MM.1S (cell line): ENCODE data around the gene HMOX2.

ENCODE experiments used
- DNase-seq: peaks from one replicate; pipeline ENCODE4 v3.0.0-alpha.2; 2015
- H2AFZ ChIP-seq: fragments of 300-600 bp; sonication (generic); 2 replicates; pipeline ENCODE4 v1.6.0; 2016; ENCODE audit warnings: antibody characterized with exemption, low read length
- H3F3A ChIP-seq: fragments of 300-600 bp; sonication (generic); 2 replicates; pipeline ENCODE4 v1.6.1; 2016; ENCODE audit warnings: mild to moderate bottlenecking, antibody characterized with exemption, low read length, moderate library complexity, mixed read lengths; ENCODE audit not compliant: insufficient read depth
- H3K27ac ChIP-seq: fragments of 300-600 bp; sonication (generic); 2 replicates; pipeline ENCODE4 v1.5.1; 2016; ENCODE audit warnings: mild to moderate bottlenecking, low read length
- H3K27me3 ChIP-seq: fragments of 300-600 bp; sonication (generic); replicated peaks from 2 replicates; pipeline ENCODE4 v1.6.0; 2016; ENCODE audit warnings: low read length; ENCODE audit not compliant: insufficient read depth
- H3K36me3 ChIP-seq: fragments of 300-600 bp; sonication (generic); replicated peaks from 2 replicates; pipeline ENCODE4 v1.6.1; 2016; ENCODE audit warnings: mild to moderate bottlenecking, low read length, mixed read lengths; ENCODE audit not compliant: insufficient read depth
- H3K4me1 ChIP-seq: fragments of 300-600 bp; sonication (generic); 2 replicates; pipeline ENCODE4 v1.6.1; 2016; ENCODE audit warnings: low read length, mixed read lengths
- H3K4me2 ChIP-seq: fragments of 300-600 bp; sonication (generic); 2 replicates; pipeline ENCODE4 v1.6.0; 2016; ENCODE audit warnings: low read depth, low read length
- H3K4me3 ChIP-seq: fragments of 300-600 bp; sonication (generic); 2 replicates; pipeline ENCODE4 v1.5.1; 2016; ENCODE audit warnings: low read length, mixed read lengths
- H3K79me2 ChIP-seq: fragments of 300-600 bp; sonication (generic); 2 replicates; pipeline ENCODE4 v1.6.1; 2016; ENCODE audit warnings: mixed run types, low read length, mixed read lengths
- H3K9ac ChIP-seq: fragments of 300-600 bp; sonication (generic); 2 replicates; pipeline ENCODE4 v1.6.1; 2016; ENCODE audit warnings: low read length, mixed read lengths
- H3K9me2 ChIP-seq: fragments of 300-600 bp; sonication (generic); replicated peaks from 2 replicates; pipeline ENCODE4 v1.6.1; 2016; ENCODE audit warnings: mild to moderate bottlenecking, low read length, mixed read lengths; ENCODE audit not compliant: insufficient read depth
- H3K9me3 ChIP-seq: fragments of 300-600 bp; sonication (generic); replicated peaks from 2 replicates; pipeline ENCODE4 v1.6.1; 2016; ENCODE audit warnings: mild to moderate bottlenecking, low read length, mixed read lengths; ENCODE audit not compliant: insufficient read depth
- H4K20me1 ChIP-seq: fragments of 300-600 bp; sonication (generic); 2 replicates; pipeline ENCODE4 v1.6.1; 2016; ENCODE audit warnings: mild to moderate bottlenecking, low read length, moderate library complexity, mixed read lengths; ENCODE audit not compliant: insufficient read depth
- EZH2 ChIP-seq: fragments of 300-600 bp; sonication (generic); optimal IDR thresholded peaks from 2 replicates; pipeline ENCODE3; 2017; ENCODE audit warnings: low read depth, mild to moderate bottlenecking, antibody characterized with exemption, low read length, mixed read lengths
- EZH2phosphoT487 ChIP-seq: fragments of 300-600 bp; sonication (generic); IDR thresholded peaks from 2 replicates; pipeline ENCODE4 v1.6.1; 2018; ENCODE audit warnings: antibody characterized with exemption, low read length
- TF ChIP-seq, protein P1 (sequence below): fragments of 300-600 bp; sonication (generic); IDR thresholded peaks from 2 replicates; pipeline ENCODE4 v1.5.1; 2016; ENCODE audit warnings: antibody characterized with exemption, low read length, mixed read lengths

The HMOX2 gene

DNA sequence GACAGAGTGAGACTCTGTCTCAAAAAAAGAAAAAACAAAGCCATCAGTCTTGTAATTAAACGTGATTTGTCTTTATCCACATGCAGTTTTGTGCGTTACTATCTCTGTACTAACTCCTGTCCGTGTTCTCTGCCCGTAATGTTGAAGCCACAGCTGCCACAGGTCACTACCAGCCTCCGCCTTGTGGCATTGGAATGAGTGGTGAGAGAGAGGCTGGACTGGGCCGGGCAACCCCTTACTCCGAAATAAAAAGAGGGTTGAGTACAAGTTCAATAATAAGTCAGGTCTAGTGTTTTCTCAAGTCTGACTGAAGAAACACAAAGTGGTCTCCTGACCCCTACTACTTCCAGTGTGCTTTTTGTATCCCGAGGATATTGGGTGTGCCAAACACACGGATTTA is 45.2 kb upstream of the HMOX2 start:
- Histone ChIP-seq H3K27me3 (no peaks in the 10 kb centered on the region), H3K4me2 (no peak overlapping the region), H3K36me3 (peaks cover 3% of the 10 kb centered on the region; the same call in 1 of the 2 replicates), H2AFZ (no peak overlapping the region), H3K9ac (no peak overlapping the region), H3K9me3 (no peaks in the 10 kb centered on the region), H3K79me2 (peaks cover 66% of the 10 kb centered on the region), H3K9me2 (no peaks in the 10 kb centered on the region), H3K4me1 (peaks cover 9% of the 10 kb centered on the region; the same call in 1 of the 2 replicates), H4K20me1 (no peaks in the 10 kb centered on the region), H3F3A (peaks cover 5% of the 10 kb centered on the region; the same call in 1 of the 2 replicates), H3K27ac (no peak overlapping the region), H3K4me3 (no peak overlapping the region)
- DNase-seq: no peak
- TF ChIP-seq EZH2 (no peak), EZH2phosphoT487 (no peak)
- TF ChIP-seq, protein P1, sequence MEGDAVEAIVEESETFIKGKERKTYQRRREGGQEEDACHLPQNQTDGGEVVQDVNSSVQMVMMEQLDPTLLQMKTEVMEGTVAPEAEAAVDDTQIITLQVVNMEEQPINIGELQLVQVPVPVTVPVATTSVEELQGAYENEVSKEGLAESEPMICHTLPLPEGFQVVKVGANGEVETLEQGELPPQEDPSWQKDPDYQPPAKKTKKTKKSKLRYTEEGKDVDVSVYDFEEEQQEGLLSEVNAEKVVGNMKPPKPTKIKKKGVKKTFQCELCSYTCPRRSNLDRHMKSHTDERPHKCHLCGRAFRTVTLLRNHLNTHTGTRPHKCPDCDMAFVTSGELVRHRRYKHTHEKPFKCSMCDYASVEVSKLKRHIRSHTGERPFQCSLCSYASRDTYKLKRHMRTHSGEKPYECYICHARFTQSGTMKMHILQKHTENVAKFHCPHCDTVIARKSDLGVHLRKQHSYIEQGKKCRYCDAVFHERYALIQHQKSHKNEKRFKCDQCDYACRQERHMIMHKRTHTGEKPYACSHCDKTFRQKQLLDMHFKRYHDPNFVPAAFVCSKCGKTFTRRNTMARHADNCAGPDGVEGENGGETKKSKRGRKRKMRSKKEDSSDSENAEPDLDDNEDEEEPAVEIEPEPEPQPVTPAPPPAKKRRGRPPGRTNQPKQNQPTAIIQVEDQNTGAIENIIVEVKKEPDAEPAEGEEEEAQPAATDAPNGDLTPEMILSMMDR: no peak

DNA sequence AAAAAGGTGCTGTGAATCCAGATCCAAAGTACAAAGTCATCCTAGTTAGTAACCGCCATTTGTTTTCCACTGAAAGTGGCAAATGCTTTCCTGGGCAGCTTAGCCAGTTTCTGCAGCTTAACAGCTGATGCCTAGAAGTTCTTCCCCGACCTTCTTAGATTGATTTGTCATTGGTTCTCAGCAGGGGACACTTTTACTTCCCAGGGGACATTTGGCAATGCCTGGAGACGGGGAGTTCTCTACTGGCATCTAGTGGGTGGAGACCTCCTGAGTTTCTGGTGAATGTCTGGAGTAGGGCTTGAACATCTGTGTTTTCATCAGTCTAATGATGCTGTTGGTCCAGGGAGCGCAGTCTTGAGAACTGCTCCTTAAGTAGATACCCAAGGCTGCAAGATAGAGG is 43.0 kb upstream of the HMOX2 start:
- no peaks in the 10 kb centered on the region for H3F3A ChIP-seq
- TF ChIP-seq EZH2 (no peak), EZH2phosphoT487 (no peak)
- TF ChIP-seq, protein P1: no peak
- H4K20me1 ChIP-seq: no peaks in the 10 kb centered on the region
- H3K4me2 ChIP-seq: no peak overlapping the region
- H3K9me3 ChIP-seq: no peaks in the 10 kb centered on the region
- H3K36me3 ChIP-seq: peaks cover 3% of the 10 kb centered on the region; the same call in 1 of the 2 replicates
- H2AFZ ChIP-seq: no peak overlapping the region
- H3K4me1 ChIP-seq: no peaks in the 10 kb centered on the region
- H3K9me2 ChIP-seq: no peaks in the 10 kb centered on the region
- no peak overlapping the region for H3K9ac ChIP-seq
- DNase-seq: no peak
- no peaks in the 10 kb centered on the region for H3K27me3 ChIP-seq
- H3K27ac ChIP-seq: no peak overlapping the region
- H3K4me3 ChIP-seq: no peak overlapping the region
- H3K79me2 ChIP-seq: peaks cover 57% of the 10 kb centered on the region

DNA sequence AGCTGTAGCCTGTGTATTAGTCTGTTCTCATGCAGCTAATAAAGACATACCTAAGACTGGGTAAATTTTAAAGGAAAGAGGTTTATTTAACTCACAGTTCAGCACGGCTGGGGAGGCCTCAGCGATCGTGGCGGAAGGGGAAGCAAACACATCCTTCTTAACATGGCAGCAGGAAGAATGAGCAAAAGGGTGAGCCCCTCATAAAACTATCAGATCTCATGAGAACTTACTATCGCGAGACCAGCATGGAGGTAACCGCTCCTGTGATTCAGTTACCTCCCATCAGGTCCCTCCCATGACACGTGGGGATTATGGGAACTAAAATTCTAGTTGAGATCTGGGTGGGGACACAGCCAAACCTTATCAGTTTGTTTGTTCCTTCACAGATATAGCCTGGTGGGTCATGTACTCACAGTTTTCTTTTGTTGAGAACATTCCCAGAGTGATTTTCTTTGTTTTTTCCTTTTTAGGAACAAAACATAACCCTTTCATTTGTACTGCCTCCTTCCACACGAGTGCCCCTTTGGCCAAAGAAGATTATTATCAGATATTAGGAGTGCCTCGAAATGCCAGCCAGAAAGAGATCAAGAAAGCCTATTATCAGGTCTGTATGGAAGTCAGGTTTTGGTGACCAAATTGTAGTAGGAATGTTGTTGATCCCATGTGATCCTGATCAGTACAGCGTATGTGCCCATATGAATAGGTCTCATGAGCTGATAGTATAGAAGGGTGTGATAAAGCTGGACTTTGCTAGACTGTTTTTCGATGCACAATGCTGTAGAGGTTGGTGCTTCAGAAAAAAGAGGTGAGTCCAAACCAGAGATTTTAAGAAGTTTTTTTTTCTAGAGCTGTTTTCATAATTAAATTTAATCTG is 42.0 kb upstream of the HMOX2 start:
- no peak for DNase-seq
- H3K27me3 ChIP-seq: no peaks in the 10 kb centered on the region
- H2AFZ ChIP-seq: no peak overlapping the region
- H3F3A ChIP-seq: no peaks in the 10 kb centered on the region
- H4K20me1 ChIP-seq: no peaks in the 10 kb centered on the region
- H3K9ac ChIP-seq: no peak overlapping the region
- TF ChIP-seq EZH2 (no peak), EZH2phosphoT487 (no peak)
- TF ChIP-seq, protein P1: no peak
- no peaks in the 10 kb centered on the region for H3K4me1 ChIP-seq
- H3K4me2 ChIP-seq: no peak overlapping the region
- no peak overlapping the region for H3K4me3 ChIP-seq
- H3K9me2 ChIP-seq: no peaks in the 10 kb centered on the region
- no peak overlapping the region for H3K27ac ChIP-seq
- H3K36me3 ChIP-seq: peaks cover 3% of the 10 kb centered on the region; the same call in 1 of the 2 replicates
- no peaks in the 10 kb centered on the region for H3K9me3 ChIP-seq
- peaks cover 53% of the 10 kb centered on the region for H3K79me2 ChIP-seq
